Mesothelial cell of epicardium (in vitro differentiated cells): ENCODE data around the gene RANBP9. TPM values are rescaled to one million over a fixed set of nuclear protein-coding genes. Genes with fewer than 3 reads are reported as not detected.

Experiments used
- DNase-seq, 2 experiments: peaks; one replicate each; pipeline ENCODE4 v3.0.0; 2021; ENCODE audit warnings: low spot score in 2 of 2; ENCODE audit not compliant: unreplicated experiment in 2 of 2
- H3K27ac Mint-ChIP-seq: 2 replicates; pipeline ENCODE4 v1.8.0; 2021; ENCODE audit warnings: mixed read lengths
- H3K27me3 Mint-ChIP-seq: 2 replicates; pipeline ENCODE4 v1.8.0; 2021; ENCODE audit warnings: low read depth, mixed read lengths
- H3K36me3 Mint-ChIP-seq: 2 replicates; pipeline ENCODE4 v1.8.0; 2021; ENCODE audit warnings: mixed read lengths
- H3K4me1 Mint-ChIP-seq: 2 replicates; pipeline ENCODE4 v1.8.0; 2021; ENCODE audit warnings: mixed read lengths
- H3K4me3 Mint-ChIP-seq: 2 replicates; pipeline ENCODE4 v1.8.0; 2021; ENCODE audit warnings: mild to moderate bottlenecking, moderate library complexity, mixed read lengths
- H3K9me3 Mint-ChIP-seq: 2 replicates; pipeline ENCODE4 v1.8.0; 2021; ENCODE audit warnings: mixed read lengths
- total RNA-seq: library from RNA; stranded (reverse); gene quantifications from 3 replicates; pipeline ENCODE4 v1.2.1, GENCODE V29; 2021
- TF ChIP-seq, protein P1 (sequence below): fragments of 200-600 bp; sonication (generic); IDR thresholded peaks from one replicate; pipeline ENCODE4 v1.5.0; 2021; ENCODE audit warnings: antibody characterized with exemption; ENCODE audit not compliant: unreplicated experiment

RANBP9 gene
- total RNA-seq, 1 donor from 2014 or later, result 46.9 TPM

DNA sequence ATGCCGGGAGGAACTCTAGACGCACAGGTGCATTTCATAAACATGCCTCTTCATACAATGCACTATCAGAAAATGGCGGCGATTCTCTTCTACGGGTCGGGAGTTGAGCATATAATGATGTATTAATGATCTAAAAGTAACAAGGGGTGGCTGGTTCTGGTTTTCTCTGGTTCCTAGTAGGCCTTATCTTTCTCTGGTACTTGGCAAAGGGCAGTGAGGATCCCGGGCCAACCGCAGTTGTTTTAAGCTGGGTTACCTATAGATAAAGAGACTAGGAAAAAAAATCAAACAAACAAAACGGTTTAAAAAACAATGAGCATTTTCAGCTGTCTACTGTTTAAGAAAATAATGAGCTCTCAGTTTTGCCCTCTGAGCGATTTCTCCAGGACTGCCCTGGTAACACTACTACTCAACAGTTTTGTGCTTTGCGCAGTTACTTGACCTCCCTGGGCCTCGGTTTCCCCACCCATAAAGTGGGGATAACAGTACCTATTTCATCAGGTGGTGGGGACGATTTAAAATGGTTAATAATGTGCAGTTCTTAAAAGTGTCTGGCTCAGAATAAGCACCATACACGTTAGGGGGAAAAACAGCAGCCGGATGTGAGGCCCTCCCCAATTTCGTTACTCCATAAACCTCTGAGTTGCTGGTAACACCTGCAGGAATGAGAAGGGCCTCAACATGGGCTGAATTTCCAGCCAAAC is 138.5 kb downstream of the RANBP9 start:
- DNase-seq, result no peak
- Mint-ChIP-seq H3K27me3 (no peaks in the 10 kb centered on the region), H3K4me3 (peak overlapping the region; percentile 85), H3K36me3 (peaks cover 13% of the 10 kb centered on the region), H3K27ac (peak overlapping the region; percentile 86), H3K9me3 (peaks cover 19% of the 10 kb centered on the region), H3K4me1 (peaks cover 12% of the 10 kb centered on the region)
- TF ChIP-seq, protein P1, sequence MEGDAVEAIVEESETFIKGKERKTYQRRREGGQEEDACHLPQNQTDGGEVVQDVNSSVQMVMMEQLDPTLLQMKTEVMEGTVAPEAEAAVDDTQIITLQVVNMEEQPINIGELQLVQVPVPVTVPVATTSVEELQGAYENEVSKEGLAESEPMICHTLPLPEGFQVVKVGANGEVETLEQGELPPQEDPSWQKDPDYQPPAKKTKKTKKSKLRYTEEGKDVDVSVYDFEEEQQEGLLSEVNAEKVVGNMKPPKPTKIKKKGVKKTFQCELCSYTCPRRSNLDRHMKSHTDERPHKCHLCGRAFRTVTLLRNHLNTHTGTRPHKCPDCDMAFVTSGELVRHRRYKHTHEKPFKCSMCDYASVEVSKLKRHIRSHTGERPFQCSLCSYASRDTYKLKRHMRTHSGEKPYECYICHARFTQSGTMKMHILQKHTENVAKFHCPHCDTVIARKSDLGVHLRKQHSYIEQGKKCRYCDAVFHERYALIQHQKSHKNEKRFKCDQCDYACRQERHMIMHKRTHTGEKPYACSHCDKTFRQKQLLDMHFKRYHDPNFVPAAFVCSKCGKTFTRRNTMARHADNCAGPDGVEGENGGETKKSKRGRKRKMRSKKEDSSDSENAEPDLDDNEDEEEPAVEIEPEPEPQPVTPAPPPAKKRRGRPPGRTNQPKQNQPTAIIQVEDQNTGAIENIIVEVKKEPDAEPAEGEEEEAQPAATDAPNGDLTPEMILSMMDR, result no peak

DNA sequence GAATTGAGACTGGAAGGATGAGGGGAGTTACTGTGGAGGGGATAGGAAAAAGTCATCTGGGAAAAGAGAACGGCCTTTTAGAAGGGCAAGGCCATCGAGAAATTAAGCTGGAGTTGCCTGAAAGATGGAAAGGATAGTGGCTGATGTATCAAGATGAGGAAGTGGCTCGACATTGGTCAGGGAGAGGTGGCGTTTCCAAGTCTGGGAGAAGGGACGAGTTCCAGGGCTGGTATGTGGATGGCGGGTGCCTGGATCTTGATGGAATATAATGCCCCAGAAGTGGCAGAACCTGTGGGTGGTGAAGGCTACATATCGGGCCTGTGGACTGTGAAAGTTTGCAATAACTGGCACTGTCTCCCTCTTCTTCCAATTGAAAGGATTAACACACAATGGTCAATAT is 139.4 kb downstream of the RANBP9 start:
- peaks cover 12% of the 10 kb centered on the region for H3K4me1 Mint-ChIP-seq
- no peaks in the 10 kb centered on the region for H3K27me3 Mint-ChIP-seq
- H3K27ac Mint-ChIP-seq, result no peak overlapping the region
- TF ChIP-seq, protein P1, result no peak
- DNase-seq, result no peak
- peaks cover 7% of the 10 kb centered on the region for H3K36me3 Mint-ChIP-seq
- H3K4me3 Mint-ChIP-seq, result no peak overlapping the region
- peaks cover 13% of the 10 kb centered on the region for H3K9me3 Mint-ChIP-seq

Other genes starting within 250 kb of the RANBP9 start
- 3.5 to 4.8 TPM (median 4.0 TPM) in 3 replicates for gene GFOD1, start 224.2 kb downstream of the RANBP9 start, total RNA-seq
- gene SIRT5, start 137.2 kb downstream of the RANBP9 start, total RNA-seq, result 21.1 to 23.6 TPM (median 21.5 TPM) in 3 replicates
- gene NOL7, start 96.5 kb downstream of the RANBP9 start, total RNA-seq, result 40.2 to 42.0 TPM (median 40.8 TPM) in 3 replicates
- 18.1 to 21.7 TPM (median 19.8 TPM) in 3 replicates for gene MCUR1, start 102.7 kb upstream of the RANBP9 start, total RNA-seq
- gene RNF182, start 213.1 kb upstream of the RANBP9 start, total RNA-seq, result 4.1 to 5.1 TPM (median 4.2 TPM) in 3 replicates